Effector memory CD4-positive, alpha-beta T cell (primary cell): ENCODE data around the gene PGK2.
"Not testable (repeated sequence)": the region's sequence is repeated elsewhere in the genome, so short reads cannot be mapped to it uniquely, and the experiment has no call there.

Experiments
- DNase-seq, 3 donors: peaks; one replicate each; pipeline ENCODE4 v3.0.0-alpha.2; 2020
- H3K27ac ChIP-seq: 2 replicates; pipeline ENCODE4 v1.7.0; 2013; ENCODE audit warnings: mild to moderate bottlenecking, low read length, moderate library complexity; ENCODE audit not compliant: insufficient read depth, poor library complexity, severe bottlenecking
- H3K27me3 ChIP-seq: replicated peaks from 2 replicates; pipeline ENCODE4 v1.7.0; 2013; ENCODE audit warnings: mild to moderate bottlenecking, low read length; ENCODE audit not compliant: insufficient read depth, control insufficient read depth, poor library complexity, severe bottlenecking
- H3K36me3 ChIP-seq: 2 replicates; pipeline ENCODE4 v1.7.0; 2013; ENCODE audit warnings: mild to moderate bottlenecking, low read length, moderate library complexity; ENCODE audit not compliant: control insufficient read depth, insufficient read depth
- H3K4me1 ChIP-seq: 2 replicates; pipeline ENCODE4 v1.7.0; 2013; ENCODE audit warnings: low read length, mild to moderate bottlenecking; ENCODE audit not compliant: control insufficient read depth, insufficient read depth, poor library complexity, severe bottlenecking
- H3K4me3 ChIP-seq: 2 replicates; pipeline ENCODE4 v1.7.0; 2013; ENCODE audit warnings: low read length, low read depth, mild to moderate bottlenecking; ENCODE audit not compliant: insufficient read depth, poor library complexity, severe bottlenecking
- H3K9me3 ChIP-seq: 2 replicates; pipeline ENCODE4 v1.7.0; 2013; ENCODE audit warnings: mild to moderate bottlenecking, low read length, moderate library complexity; ENCODE audit not compliant: control insufficient read depth

Gene PGK2

DNA sequence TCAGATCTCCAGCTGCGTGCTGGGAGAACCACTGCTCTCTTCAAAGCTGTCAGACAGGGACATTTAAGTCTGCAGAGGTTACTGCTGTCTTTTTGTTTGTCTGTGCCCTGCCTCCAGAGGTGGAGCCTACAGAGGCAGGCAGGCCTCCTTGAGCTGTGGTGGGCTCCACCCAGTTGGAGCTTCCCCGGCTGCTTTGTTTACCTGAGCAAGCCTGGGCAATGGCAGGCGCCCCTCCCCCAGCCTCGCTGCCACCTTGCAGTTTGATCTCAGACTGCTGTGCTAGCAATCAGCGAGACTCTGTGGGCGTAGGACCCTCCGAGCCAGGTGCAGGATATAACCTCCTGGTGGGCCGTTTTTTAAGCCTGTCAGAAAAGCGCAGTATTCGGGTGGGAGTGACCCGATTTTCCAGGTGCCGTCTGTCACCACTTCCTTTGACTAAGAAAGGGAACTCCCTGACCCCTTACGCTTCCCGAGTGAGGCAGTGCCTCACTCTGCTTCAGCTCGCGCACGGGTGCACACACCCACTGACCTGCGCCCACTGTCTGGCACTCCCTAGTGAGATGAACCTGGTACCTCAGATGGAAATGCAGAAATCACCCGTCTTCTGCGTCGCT lies 9.9 kb upstream of the PGK2 start:
- H3K27me3 ChIP-seq, H3K4me3 ChIP-seq, H3K36me3 ChIP-seq, DNase-seq, H3K9me3 ChIP-seq, H3K4me1 ChIP-seq, H3K27ac ChIP-seq: not testable (repeated sequence)

DNA sequence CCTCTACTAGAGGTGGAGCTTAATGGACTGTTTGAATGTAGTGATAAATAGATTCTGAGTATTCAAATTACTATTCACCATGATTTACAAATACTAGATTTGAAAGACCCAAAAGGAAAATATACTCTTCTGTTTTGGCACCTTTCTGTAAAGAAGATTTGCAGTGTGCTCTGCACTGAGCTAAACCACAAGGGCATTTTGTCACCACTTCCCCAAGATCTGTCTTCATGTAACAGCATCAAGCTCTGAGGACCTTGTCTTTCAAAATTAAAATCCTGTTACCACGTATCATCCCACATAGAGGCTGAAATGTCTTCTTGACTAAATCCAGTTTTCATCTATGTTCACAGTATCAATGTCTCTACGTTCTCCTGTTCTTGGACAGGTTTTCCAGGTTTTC lies 3.3 kb upstream of the PGK2 start:
- no peaks in the 10 kb centered on the region for H3K27me3 ChIP-seq
- H3K4me3 ChIP-seq = no peak overlapping the region
- no peaks in the 10 kb centered on the region for H3K4me1 ChIP-seq
- no peaks in the 10 kb centered on the region for H3K36me3 ChIP-seq
- H3K27ac ChIP-seq = no peak overlapping the region
- no peak for DNase-seq
- H3K9me3 ChIP-seq = no peaks in the 10 kb centered on the region

DNA sequence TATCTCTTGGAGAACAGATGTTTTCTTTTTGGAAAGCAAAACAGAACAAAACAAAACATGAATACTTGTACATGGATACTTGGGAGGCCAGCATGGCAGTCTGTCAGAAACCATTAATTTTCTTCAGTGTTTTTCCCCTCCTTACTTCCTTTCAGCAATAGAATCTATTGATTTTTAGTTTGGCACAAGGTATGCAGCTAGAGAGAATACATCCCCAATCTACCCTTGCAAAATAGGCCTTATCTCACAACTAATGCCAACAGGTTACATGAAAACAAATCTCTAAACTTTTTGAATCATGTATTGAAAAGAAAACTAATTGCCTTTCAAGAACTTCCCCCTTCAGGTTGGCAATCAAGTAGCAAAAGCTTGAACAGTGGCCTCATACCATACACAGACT lies 2.8 kb downstream of the PGK2 start:
- Histone ChIP-seq H3K4me3 (no peak overlapping the region), H3K27ac (no peak overlapping the region), H3K9me3 (no peaks in the 10 kb centered on the region), H3K36me3 (no peaks in the 10 kb centered on the region), H3K4me1 (no peaks in the 10 kb centered on the region), H3K27me3 (no peaks in the 10 kb centered on the region)
- DNase-seq = no peak

DNA sequence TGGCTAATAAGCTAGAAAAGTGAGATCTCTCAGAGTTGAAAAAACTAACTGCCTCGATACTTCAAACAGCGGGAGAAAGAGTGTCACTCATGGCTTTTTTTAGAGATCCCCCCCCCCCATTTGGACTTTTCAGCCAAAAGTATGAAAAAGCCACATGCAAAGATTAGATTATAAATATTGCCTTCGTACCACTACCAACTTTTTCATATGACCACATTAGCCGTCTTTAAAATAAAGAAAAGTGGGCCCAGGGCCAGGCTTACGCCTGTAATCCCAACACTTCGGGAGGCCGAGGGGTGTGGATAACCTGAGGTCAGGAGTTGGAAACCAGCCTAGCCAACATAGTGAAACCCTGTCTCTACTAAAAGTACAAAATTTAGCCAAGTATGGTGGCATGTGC lies 4.4 kb downstream of the PGK2 start:
- no peaks in the 10 kb centered on the region for H3K9me3 ChIP-seq
- H3K27me3 ChIP-seq = no peaks in the 10 kb centered on the region
- H3K4me1 ChIP-seq = no peaks in the 10 kb centered on the region
- DNase-seq = no peak
- no peak overlapping the region for H3K27ac ChIP-seq
- no peak overlapping the region for H3K4me3 ChIP-seq
- H3K36me3 ChIP-seq = no peaks in the 10 kb centered on the region

DNA sequence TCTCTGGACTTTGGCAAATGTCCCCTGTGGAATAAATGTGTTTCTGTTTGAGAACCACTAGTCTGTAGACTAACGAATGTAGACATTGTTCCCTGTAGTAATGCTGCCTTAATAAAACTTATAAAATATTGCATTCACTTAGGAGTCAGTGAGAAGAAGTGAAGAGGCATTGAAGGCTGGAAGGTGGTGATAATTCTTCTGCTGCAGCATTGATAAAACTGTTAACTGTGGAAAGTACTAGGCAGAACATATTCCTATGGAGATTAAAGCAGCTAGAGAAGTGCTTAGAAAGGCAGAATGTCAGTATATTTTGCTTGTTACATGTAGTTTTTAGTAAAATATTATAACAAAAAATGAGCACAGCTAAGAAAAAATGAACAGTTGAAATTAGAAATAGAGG lies 4.8 kb downstream of the PGK2 start:
- Histone ChIP-seq H3K9me3 (no peaks in the 10 kb centered on the region), H3K4me3 (no peak overlapping the region), H3K27me3 (no peaks in the 10 kb centered on the region), H3K27ac (no peak overlapping the region), H3K4me1 (no peaks in the 10 kb centered on the region), H3K36me3 (no peaks in the 10 kb centered on the region)
- DNase-seq = no peak

DNA sequence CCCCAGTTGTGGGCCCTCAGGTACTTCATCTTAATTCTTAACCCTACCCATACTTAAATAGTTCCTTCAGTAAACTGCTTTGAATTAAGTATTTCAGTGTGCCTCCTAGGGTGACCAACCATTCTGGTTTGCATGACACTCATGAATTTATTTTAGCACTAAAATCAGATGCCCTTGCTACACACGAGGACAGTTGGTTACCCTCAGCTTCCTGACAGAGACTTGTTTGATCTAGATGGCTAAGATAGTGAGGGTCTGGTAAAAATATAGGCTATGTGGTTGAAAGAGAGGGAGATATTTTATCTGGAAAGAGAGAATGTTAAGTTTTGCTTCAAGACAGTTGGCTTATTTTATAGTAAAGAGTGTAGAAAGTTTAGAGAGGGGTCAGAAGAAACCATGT lies 10.6 kb downstream of the PGK2 start:
- no peak overlapping the region for H3K27ac ChIP-seq
- H3K27me3 ChIP-seq = no peaks in the 10 kb centered on the region
- H3K36me3 ChIP-seq = no peaks in the 10 kb centered on the region
- H3K4me3 ChIP-seq = no peak overlapping the region
- no peak for DNase-seq
- no peaks in the 10 kb centered on the region for H3K4me1 ChIP-seq
- H3K9me3 ChIP-seq = no peaks in the 10 kb centered on the region

DNA sequence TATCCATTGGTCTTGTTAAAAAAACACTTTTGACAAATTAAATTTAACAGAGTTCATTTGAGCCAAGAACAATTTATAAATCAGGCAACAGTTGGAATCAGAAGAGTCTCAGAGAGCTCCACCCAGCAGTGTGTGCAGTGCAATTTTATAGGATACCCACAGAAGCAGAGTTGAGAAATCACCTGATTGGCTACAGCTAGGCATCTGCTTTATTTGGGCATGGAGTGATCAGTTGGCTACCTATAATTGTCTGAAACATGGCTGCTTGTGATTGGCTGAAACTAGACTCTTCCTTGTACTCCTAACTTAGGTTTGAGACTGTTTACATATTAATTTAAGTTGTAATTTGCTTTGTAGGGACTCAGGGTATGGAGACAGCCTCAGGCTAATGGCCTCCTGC lies 12.0 kb downstream of the PGK2 start:
- no peak for DNase-seq
- Histone ChIP-seq H3K4me1 (no peaks in the 10 kb centered on the region), H3K27me3 (no peaks in the 10 kb centered on the region), H3K27ac (no peak overlapping the region), H3K36me3 (no peaks in the 10 kb centered on the region), H3K4me3 (no peak overlapping the region), H3K9me3 (no peaks in the 10 kb centered on the region)

DNA sequence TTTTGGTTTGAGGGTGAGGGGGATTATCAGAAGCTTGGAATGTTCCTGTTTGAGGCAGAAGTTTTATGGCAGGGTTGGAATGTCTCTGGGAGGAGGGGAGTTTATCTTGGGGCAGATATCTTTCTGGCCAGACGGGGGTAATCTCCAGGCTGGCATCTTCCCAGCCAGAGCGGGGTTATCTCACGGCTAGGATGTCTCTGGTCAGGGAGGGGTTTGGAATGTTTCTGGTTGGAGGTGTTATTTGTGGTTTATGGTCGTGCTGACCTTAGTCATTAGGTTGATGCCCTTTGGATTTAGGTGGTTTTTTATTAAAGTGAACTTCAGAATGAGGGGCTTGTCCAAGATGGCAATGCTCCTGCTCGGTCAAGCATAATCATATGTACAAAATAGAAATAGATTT lies 14.8 kb downstream of the PGK2 start:
- H3K27me3 ChIP-seq = no peaks in the 10 kb centered on the region
- no peak for DNase-seq
- H3K36me3 ChIP-seq = no peaks in the 10 kb centered on the region
- H3K4me1 ChIP-seq = no peaks in the 10 kb centered on the region
- H3K9me3 ChIP-seq = no peaks in the 10 kb centered on the region
- H3K27ac ChIP-seq = no peak overlapping the region
- no peak overlapping the region for H3K4me3 ChIP-seq

DNA sequence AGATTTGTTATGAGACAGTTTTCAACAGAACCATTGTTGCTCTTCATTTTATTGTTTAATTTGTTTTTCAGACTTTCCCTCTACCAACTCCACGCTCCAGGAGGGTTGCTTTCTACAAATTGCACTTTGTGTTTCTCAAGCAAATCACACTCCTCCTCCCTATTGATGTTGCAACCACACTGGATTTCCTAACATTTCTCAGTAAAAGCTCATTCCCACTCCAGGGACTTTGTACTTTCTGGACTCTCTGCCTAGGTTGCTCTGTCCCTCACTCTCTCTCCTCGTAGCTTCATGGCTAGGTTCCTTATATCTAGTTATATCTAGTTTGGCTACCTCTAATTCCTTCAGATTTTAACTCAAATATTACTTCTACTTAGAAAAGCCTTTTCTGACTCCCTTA lies 20.3 kb downstream of the PGK2 start:
- H3K27ac ChIP-seq = no peak overlapping the region
- no peaks in the 10 kb centered on the region for H3K4me1 ChIP-seq
- no peaks in the 10 kb centered on the region for H3K9me3 ChIP-seq

DNA sequence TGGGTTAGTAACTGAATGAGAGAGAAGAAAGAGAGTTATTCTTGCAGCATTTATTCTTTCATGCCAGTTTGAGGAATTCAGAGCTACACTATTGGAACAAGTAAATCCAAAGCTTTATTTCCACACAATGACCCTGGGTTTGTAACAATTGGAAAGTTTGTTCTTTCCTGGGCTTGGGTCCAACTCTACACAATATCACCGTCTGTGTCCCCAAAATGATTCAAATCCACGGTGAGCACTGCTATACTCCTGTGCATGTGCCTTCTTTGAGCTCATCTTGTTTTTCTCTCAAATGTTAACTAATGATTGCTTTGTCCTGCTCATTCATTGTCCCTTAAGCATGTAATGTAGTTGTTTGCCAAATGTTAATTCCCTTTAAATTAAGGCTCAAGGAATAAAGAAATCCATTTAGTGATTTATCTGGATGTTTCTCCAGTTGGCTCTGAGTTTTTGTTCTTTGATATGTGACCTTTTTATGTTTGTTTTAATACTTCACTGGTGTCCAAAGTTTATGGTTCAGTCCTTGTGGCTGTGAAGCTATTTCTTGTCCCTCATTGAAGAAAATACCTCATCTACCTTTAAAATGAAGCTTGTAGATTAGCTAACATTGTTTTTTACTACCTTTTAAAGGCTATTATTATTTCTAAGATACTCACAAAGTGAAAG lies 22.4 kb downstream of the PGK2 start:
- no peaks in the 10 kb centered on the region for H3K27me3 ChIP-seq
- DNase-seq = no peak
- H3K4me3 ChIP-seq = no peak overlapping the region
- no peaks in the 10 kb centered on the region for H3K4me1 ChIP-seq
- no peaks in the 10 kb centered on the region for H3K9me3 ChIP-seq
- no peak overlapping the region for H3K27ac ChIP-seq
- H3K36me3 ChIP-seq = no peaks in the 10 kb centered on the region

More for the DNA sequence above, 20.3 kb downstream of the PGK2 start:
- no peak for DNase-seq
- H3K4me3 ChIP-seq = no peak overlapping the region
- H3K36me3 ChIP-seq = no peaks in the 10 kb centered on the region
- no peaks in the 10 kb centered on the region for H3K27me3 ChIP-seq
